ENCODE results near the gene PPP1R3G. TPM values are rescaled to one million over a fixed set of nuclear protein-coding genes. Genes with fewer than 3 reads are reported as not detected.
A peak's percentile ranks its signal among the peaks of the same experiment; 100 is the strongest.

PPP1R3G gene
- total RNA-seq, 2 experiments from 2014 or later = 0.04 to 0.05 TPM

- no peaks in the 10 kb centered on the region for H3K9me3 Mint-ChIP-seq
- no peaks in the 10 kb centered on the region for H3K27me3 Mint-ChIP-seq
- H3K4me3 Mint-ChIP-seq = no peak overlapping the region
- H3K36me3 Mint-ChIP-seq (ENCODE audit: low read depth) = no peaks in the 10 kb centered on the region
- peaks cover 1% of the 10 kb centered on the region for H3K4me1 Mint-ChIP-seq
- POLR2A ChIA-PET = no interaction called here
- DNase-seq = no peak
- CTCF ChIA-PET = no interaction called here
- no peak overlapping the region for H3K27ac Mint-ChIP-seq
These were observed 45.2 kb downstream of the PPP1R3G start for GRCh38 chr6:5130135-5130866.

GRCh38 chr6:5132731-5133130, 47.6 kb downstream of the PPP1R3G start:
- no peak overlapping the region for H3K27ac Mint-ChIP-seq
- no peak for DNase-seq
- no peak overlapping the region for H3K4me3 Mint-ChIP-seq
- H3K9me3 Mint-ChIP-seq = no peaks in the 10 kb centered on the region
- no peaks in the 10 kb centered on the region for H3K27me3 Mint-ChIP-seq
- H3K4me1 Mint-ChIP-seq = peaks cover 5% of the 10 kb centered on the region
- CTCF ChIA-PET = no interaction called here
- POLR2A ChIA-PET = no interaction called here
- no peaks in the 10 kb centered on the region for H3K36me3 Mint-ChIP-seq (ENCODE audit: low read depth)

- H3K27ac Mint-ChIP-seq = no peak overlapping the region
- H3K4me3 Mint-ChIP-seq = no peak overlapping the region
- H3K4me1 Mint-ChIP-seq = peaks cover 4% of the 10 kb centered on the region
- ChIA-PET CTCF (interaction anchor here (0.6 to 1.4 kb wide), 3 partner anchors 10 to 578 kb away, joined by 3 to 6 read pairs (median 3); no protein-coding TSS in a partner anchor), POLR2A (no interaction called here)
- DNase-seq = no peak
- no peaks in the 10 kb centered on the region for H3K36me3 Mint-ChIP-seq (ENCODE audit: low read depth)
- H3K27me3 Mint-ChIP-seq = no peaks in the 10 kb centered on the region
- H3K9me3 Mint-ChIP-seq = no peaks in the 10 kb centered on the region
These were observed 48.8 kb downstream of the PPP1R3G start for GRCh38 chr6:5133943-5134342.

- Mint-ChIP-seq H3K9me3 (no peaks in the 10 kb centered on the region), H3K36me3 (ENCODE audit: low read depth) (no peaks in the 10 kb centered on the region), H3K4me3 (no peak overlapping the region), H3K4me1 (peaks cover 7% of the 10 kb centered on the region), H3K27me3 (no peaks in the 10 kb centered on the region), H3K27ac (no peak overlapping the region)
- peak; percentile 39 for DNase-seq
- POLR2A ChIA-PET = no interaction called here
- CTCF ChIA-PET = no interaction called here
These were observed 50.7 kb downstream of the PPP1R3G start for GRCh38 chr6:5135788-5136376.

- no peak for DNase-seq
- no peak overlapping the region for H3K4me3 Mint-ChIP-seq
- no peaks in the 10 kb centered on the region for H3K36me3 Mint-ChIP-seq (ENCODE audit: low read depth)
- ChIA-PET POLR2A (no interaction called here), CTCF (no interaction called here)
- H3K9me3 Mint-ChIP-seq = no peaks in the 10 kb centered on the region
- no peak overlapping the region for H3K27ac Mint-ChIP-seq
- H3K4me1 Mint-ChIP-seq = peaks cover 9% of the 10 kb centered on the region
- H3K27me3 Mint-ChIP-seq = no peaks in the 10 kb centered on the region
These were observed 51.7 kb downstream of the PPP1R3G start for GRCh38 chr6:5136851-5137250.

Other genes starting within 250 kb of the PPP1R3G start
- gene RPP40, start 81.3 kb upstream of the PPP1R3G start, total RNA-seq = 1 to 10 TPM; 5.8 to 6.2 TPM
- gene LYRM4, start 175.6 kb downstream of the PPP1R3G start, total RNA-seq = 10 to 100 TPM; 30.8 to 31.4 TPM
- 10 to 100 TPM; 17.2 to 17.5 TPM for gene FARS2, start 176.2 kb downstream of the PPP1R3G start, total RNA-seq

Measured in activated CD4-positive, alpha-beta T cell treated with anti-CD3 and anti-CD28 coated beads, Interleukin-2, amount 10 ng/mL, durations not matched to agents 7 days and 5 days (primary cell).